Measurements from ENCODE around the gene ZBTB21.

Gene ZBTB21

GRCh38 chr21:42027822-42028765 is 17.9 kb upstream of the ZBTB21 start:
- no peak overlapping the region for H3K4me3 ChIP-seq
- no peak for DNase-seq (ENCODE audit: low spot score)
- TF ChIP-seq CTCF (IDR thresholded peaks at IDR 0.05) = no peak
- peak overlapping the region; percentile 23 to 60 for H3K27ac ChIP-seq

- TF ChIP-seq CTCF (IDR thresholded peaks at IDR 0.05) = no peak
- Histone ChIP-seq H3K4me3 (no peak overlapping the region), H3K27ac (peak overlapping the region in 1 of 2 donors; percentile 60)
- DNase-seq (ENCODE audit: low spot score) = no peak
Observed at GRCh38 chr21:42027085-42027821, 17.1 kb upstream of the ZBTB21 start.

GRCh38 chr21:42026082-42026435 is 15.9 kb upstream of the ZBTB21 start:
- DNase-seq (ENCODE audit: low spot score) = no peak
- no peak overlapping the region for H3K4me3 ChIP-seq
- no peak overlapping the region for H3K27ac ChIP-seq
- TF ChIP-seq CTCF (IDR thresholded peaks at IDR 0.05) = no peak

GRCh38 chr21:42025376-42026081 is 15.4 kb upstream of the ZBTB21 start:
- no peak for TF ChIP-seq CTCF (IDR thresholded peaks at IDR 0.05)

GRCh38 chr21:42022906-42023305 is 12.7 kb upstream of the ZBTB21 start:
- no peak for TF ChIP-seq CTCF (IDR thresholded peaks at IDR 0.05)
- no peak for DNase-seq (ENCODE audit: low spot score)
- H3K27ac ChIP-seq = no peak overlapping the region
- no peak overlapping the region for H3K4me3 ChIP-seq

More at GRCh38 chr21:42025376-42026081, 15.4 kb upstream of the ZBTB21 start:
- Histone ChIP-seq H3K4me3 (no peak overlapping the region), H3K27ac (no peak overlapping the region)
- no peak for DNase-seq (ENCODE audit: low spot score)

GRCh38 chr21:42022091-42022430 is 11.9 kb upstream of the ZBTB21 start:
- Histone ChIP-seq H3K4me3 (no peak overlapping the region), H3K27ac (no peak overlapping the region)
- no peak for TF ChIP-seq CTCF (IDR thresholded peaks at IDR 0.05)
- no peak for DNase-seq (ENCODE audit: low spot score)

Data from coronary artery (tissue), 2 donors.